ENCODE measurements around the gene ASPHD2.

- TF ChIP-seq CTCF (conservative IDR thresholded peaks at IDR 0.05) (no peak), EZH2 (IDR thresholded peaks at IDR 0.05; ENCODE audit: low read depth) (no peak)
Measured at GRCh38 chr22:26457661-26458272, 28.7 kb downstream of the ASPHD2 start.

Measured in PC-9 (cell line).